Measurements from ENCODE around the gene ZNF280D.

DNA sequence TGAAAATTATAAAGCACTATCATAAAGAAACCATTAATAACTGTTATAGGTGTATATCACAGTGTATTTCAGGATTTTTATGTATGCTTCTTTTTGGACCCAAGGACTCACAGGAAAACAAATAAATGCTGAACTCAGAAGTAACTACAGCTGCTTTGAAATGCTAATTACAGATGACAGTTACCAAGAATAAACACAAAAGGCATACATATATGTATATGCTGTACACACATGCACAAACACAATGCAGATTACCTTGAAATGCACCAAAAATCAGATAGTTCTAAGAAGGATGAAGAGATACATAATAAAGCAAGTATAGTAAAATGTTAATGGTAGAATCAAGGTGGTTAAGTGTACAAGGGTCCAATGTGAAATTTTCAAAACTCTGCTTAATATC is 52.2 kb downstream of the ZNF280D start:
- TF ChIP-seq PPARA (CRISPR knock-in tag; IDR thresholded peaks at IDR 0.05; ENCODE audit: borderline replicate concordance) = no peak
- TF ChIP-seq PATZ1 (CRISPR knock-in tag; IDR thresholded peaks at IDR 0.05; ENCODE audit: borderline replicate concordance) = no peak
- no peak for TF ChIP-seq RARB (CRISPR knock-in tag; IDR thresholded peaks at IDR 0.05)
